ENCODE data around the gene GPR45. TPM values are rescaled to one million over a fixed set of nuclear protein-coding genes. Genes with fewer than 3 reads are reported as not detected.

The GPR45 gene
- polyA plus RNA-seq, 10 donors, result 0.09 TPM; not detected in 9

DNA sequence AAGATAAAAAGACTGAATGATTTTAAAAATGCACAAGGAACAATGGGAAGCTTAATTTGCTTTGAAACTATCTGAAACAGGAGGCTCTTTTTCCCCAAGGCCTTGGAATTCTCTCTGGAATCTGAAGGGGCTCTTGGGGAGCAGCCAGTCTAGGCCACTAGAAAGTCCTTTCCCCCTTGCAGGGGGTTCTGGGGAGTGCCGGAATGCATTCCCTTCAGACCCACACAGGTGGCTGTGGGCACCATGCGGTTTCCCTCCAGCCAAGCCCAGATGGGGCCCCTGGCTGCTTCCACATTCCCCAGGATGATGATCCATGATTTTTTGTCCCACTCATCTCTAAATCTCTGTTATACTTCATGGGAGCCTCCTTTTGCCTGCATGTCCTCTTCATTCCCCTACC is 10.7 kb downstream of the GPR45 start:
- no peak for DNase-seq

DNA sequence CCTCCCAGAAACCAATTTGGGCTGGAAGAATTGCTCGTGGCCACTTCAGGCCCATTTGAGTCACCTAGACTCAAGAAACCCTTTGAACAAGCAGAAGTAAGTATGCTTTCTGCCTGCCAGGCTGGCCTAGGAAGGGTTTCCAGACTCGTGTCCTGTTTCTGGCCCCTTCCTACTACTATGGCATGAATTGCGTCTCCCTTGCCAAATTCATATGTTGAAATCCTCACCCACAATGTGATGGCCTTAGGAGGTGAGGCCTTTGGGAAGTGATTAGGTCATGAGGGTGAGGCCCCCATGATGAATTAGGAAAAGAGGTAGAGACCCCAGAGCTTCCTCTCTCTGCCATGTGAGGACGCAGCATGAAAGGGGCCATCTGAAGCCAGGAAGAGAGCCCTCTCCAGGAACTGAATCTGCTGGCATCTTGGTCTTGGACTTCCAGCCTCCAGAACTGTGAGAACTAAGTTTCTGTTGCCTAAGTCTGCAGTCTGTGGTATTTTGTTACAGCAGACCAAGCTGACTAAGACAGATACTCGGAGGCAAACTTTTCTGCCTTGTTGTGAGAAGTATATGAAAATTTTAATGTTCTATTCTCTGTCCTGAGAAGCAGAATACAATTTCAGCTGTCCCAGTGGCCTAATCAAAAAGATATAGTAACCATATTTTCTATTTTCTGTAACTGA is 13.1 kb downstream of the GPR45 start:
- no peak for DNase-seq

GRCh38 chr2:105255979-105256378 is 14.4 kb downstream of the GPR45 start:
- DNase-seq, result no peak

DNA sequence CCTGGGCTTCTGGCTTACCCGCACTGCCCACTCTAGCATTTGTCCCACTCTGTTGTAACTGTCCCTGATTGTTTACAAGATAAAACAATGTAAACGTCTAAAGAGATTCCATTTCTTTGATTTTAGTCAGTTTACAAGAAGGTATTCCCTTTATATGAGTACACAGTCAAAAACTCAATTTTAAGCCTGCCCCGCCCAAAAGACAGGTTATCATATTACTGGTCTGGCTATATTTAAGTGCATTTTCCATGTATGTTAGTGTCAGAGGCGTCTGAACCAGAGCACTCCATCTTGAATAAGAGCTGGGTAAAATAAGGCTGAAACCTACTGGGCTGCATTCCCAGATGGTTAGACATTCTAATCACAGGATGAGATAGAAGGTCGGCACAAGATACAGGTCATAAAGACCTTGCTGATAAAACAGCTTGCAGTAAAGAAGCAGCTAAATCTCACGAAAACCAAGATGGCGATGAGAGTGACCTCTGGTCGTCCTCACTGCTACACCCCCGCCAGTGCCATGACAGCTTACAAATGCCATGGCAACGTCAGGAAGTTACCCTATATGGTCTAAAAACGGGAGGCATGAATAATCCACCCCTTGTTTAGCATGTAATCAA is 15.0 kb downstream of the GPR45 start:
- no peak for DNase-seq

DNA sequence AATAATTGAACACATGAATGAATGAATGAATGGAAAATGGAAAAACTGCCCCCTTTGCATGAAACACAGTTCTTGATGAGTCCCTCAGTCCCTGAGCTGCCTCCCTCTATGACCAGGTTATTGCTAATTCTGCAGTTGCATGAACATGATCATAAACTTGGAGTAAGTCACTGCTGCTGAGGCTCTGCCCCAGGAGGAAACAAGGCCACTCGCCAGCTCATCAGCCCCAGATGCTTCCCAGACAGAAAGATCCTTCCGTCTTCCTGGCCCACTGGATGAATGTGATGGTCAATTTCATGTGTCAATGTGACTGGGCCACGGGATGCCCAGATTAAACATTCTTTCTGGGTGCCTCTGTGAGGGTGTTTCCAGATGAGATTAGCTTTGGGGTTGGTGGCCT is 16.4 kb downstream of the GPR45 start:
- no peak for DNase-seq

GRCh38 chr2:105258835-105259350 is 17.4 kb downstream of the GPR45 start:
- DNase-seq, result no peak

- peak; percentile 23 to 83 (median 44) for DNase-seq
Measured at GRCh38 chr2:105261061-105261460, 19.5 kb downstream of the GPR45 start.

DNA sequence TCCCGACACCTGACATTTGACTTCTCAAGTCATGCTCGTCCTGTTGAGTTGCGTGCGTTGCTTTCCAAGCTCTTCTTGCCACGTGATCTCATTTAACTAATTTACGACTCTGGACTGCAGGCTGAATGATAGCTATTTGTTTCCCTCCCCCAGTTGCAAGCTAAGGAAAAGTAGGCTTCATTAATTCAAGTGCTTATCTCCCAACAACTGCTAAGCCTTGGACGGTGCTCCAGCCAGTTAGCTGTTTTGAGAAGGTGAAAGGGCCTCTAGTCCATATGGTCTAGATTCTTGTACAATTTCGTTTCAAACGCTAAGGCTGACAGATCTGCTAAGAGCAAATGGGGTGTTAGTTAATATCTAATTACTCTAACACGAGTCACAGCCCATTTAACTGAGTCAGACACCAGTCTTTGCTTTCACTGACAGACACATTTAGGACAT is 21.1 kb downstream of the GPR45 start:
- DNase-seq, result no peak

DNA sequence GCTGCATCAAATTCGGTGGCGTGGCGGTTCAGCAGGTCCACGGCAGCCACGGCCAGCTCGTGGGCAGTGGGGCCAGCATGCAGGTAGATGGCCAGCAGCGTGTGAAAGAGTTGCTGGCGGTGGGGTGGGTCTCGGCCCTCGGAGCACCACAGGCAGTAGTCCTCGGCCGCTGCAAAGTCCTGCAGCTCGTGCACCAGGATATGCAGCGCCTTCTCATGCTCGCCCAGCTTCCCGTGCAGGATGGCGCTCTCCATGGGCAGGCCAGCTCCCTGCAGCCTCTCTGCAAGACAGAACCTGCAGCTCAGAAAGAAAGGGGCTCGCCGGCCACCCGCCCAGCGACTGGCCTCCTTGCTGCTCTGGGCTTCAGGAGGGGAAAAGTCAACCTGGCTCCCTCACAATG is 27.9 kb downstream of the GPR45 start:
- DNase-seq, result no peak

DNA sequence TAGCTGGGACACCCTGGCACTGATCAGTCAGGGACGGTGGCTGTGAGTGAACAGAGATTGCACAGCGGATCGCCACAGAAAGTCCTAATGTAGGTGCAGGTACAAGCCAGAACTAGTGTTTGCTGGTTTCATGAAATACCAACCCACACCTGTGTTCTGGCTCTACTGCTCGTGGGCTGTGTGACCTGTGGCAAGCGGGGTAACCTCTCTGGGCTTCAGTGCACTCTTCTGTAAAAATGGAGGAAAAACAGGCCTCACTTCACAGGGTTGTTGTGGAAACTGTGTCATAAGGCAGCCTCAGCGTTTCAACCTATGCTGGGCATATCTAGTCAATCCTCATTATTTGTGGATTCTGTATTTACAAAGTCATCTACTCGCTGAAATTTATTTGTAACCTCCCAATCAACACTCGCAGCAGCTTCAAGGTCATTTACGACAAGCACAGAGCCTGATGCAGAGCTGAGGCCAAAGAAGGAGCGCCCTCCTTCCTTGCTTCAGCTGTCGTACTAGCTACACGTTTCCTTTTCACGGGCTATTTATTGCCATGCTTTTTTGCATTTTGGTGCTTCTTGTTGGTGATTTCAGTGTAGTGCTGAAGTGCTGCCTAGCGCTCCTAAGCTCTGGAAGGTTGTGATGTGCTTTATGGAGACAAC is 30.0 kb downstream of the GPR45 start:
- DNase-seq, result no peak

DNA sequence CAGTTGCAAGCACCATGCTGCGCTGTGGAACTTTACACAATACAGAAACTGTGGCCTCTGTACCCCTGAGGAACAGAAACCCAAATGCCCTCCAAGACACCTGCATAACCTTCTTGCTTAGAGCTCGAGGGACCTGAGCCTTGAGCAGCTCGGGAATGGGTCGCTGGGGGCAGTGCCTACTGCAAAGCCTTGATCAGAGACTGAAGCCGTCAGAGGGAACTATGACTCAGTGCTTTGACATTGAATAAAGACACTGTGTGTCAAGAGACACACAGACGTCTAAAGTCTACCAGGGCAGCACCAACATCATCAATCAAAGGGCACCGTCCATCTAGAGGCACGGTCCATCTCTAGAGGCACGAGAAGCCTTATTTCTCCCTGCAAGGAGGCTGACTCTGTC is 30.6 kb downstream of the GPR45 start:
- DNase-seq, result no peak

DNA sequence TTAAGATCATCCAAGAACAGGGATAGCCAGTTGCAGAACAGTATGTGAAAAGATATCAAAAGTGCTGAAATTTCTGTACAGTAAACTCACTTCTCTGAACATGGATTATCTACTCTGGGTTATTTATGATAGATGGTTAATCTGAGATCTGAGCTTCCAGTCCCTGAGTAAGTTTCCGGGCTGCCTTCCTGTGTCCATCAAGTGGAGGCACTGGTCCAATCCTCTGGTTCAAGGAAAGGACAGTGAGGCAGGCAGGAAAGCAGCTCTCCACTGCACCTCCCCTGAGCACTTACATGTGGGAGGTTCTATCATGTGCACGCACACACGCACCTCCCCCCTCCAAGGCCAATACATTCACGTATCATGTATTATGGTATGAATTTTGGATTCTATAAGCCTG is 32.5 kb downstream of the GPR45 start:
- peak in 2 of 3 donors; percentile 27 to 45 for DNase-seq

DNA sequence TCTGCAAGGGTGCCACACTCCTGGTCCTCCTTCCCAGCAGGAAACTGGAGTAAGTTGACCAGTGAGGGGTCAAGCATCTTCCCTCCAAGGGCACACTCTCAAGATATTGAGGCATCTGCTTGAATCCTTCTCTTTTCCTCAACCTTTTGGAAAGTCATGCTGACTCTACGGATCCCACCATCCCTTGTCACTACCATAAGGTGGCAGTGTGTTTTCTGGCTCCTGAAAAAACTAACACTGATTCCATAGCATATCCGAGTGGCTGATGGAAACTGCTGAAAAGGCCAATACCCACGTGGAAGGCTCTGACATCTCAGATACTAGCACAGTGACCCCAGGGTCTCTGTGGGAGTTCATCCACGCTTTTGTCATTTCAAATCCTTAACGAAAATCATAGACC is 37.1 kb downstream of the GPR45 start:
- no peak for DNase-seq

- DNase-seq, result no peak
Measured at GRCh38 chr2:105279126-105279525, 37.6 kb downstream of the GPR45 start.

- no peak for DNase-seq
Measured at GRCh38 chr2:105280281-105280680, 38.7 kb downstream of the GPR45 start.

GRCh38 chr2:105283532-105283931 is 42.0 kb downstream of the GPR45 start:
- no peak for DNase-seq

GRCh38 chr2:105287692-105288091 is 46.1 kb downstream of the GPR45 start:
- no peak for DNase-seq

DNA sequence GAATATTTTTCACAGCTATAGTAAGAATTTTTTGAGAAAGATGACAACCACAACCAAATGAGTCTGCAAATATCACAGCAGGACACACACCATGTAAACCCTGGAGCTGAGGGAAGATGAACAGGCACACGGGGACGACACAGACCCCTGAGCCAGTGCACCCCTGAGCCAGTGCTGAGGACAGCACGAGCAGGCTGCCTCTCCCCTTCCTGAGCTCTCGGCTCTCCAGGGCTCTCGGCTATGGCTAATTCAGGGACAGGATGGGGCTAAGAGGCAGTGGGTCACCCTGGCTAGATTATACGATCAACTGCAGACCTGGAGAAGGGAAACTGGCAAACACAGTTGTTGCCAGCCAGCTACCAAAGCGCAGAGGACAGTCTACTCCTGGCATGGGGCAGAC is 46.6 kb downstream of the GPR45 start:
- no peak for DNase-seq

DNA sequence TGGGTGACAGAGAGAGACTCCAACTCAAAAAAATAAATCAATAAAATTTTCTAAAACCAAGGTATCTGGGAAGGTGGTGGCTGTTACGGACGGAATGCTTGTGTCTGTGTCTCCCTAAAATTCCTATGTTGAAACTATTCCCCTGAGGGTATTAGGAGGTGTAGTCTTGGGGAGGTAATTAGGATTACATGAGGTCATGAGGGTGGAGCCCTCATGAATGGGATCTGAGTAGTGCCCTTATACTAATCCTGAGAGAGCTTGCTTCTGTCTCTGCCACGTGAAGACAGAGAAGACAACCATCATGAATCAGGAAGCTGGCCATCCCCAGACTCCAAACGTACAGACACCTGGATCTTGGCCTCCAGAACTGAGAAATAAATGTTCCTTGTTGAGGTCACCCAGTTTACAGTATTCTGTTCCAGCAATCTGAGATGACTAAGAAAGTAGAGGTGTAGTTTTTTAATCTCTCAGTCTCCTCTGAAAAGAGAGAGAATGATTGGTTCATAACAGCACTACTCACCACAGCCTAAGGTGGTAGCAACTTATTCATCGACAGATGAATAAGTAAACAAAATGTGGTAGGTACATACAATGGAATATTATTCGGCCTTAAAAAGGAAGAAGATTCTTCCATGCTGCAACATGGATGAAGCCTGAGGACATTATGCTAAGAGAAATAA is 49.6 kb downstream of the GPR45 start:
- no peak for DNase-seq

DNA sequence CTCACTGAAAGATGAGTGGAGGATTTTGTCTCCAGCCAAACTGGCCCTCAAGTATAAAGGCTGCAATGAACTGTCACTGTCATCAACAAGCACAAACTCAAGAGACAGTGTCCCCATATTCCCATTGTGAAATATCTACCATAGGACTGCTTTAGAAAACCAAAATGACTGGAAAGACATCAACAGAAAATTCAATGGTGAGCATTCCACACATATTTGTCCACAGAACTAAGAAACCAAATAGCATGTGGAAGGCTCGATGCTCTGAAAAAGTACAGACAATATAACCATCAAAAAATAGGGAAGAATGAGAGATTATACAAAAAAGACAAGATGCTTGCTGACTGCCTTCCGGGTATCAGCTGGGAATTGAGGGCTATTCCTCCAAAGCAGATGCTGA is 50.4 kb downstream of the GPR45 start:
- DNase-seq, result no peak
